ENCODE measurements around the gene CHEK2.

DNA sequence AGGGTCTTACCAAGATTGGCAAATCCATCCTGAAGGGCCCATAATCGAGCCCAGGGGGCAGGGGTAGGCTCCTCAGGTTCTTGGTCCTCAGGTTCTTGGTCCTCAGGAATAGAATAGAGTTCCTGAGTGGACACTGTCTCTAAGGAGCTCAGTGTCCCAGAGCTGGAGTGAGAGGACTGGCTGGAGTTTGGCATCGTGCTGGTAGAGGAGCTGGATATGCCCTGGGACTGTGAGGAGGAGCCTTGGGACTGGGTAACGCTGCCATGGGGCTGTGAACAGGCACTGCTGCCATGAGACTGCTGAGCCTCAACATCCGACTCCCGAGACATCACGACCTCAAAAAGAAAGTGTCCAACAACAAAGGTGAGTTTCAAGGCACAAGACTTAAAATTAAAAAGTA, 7.2 kb downstream of the CHEK2 start:
- TF ChIP-seq, protein P1, sequence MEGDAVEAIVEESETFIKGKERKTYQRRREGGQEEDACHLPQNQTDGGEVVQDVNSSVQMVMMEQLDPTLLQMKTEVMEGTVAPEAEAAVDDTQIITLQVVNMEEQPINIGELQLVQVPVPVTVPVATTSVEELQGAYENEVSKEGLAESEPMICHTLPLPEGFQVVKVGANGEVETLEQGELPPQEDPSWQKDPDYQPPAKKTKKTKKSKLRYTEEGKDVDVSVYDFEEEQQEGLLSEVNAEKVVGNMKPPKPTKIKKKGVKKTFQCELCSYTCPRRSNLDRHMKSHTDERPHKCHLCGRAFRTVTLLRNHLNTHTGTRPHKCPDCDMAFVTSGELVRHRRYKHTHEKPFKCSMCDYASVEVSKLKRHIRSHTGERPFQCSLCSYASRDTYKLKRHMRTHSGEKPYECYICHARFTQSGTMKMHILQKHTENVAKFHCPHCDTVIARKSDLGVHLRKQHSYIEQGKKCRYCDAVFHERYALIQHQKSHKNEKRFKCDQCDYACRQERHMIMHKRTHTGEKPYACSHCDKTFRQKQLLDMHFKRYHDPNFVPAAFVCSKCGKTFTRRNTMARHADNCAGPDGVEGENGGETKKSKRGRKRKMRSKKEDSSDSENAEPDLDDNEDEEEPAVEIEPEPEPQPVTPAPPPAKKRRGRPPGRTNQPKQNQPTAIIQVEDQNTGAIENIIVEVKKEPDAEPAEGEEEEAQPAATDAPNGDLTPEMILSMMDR (IDR thresholded peaks at IDR 0.05): no peak
- TF ChIP-seq POLR2A (IDR thresholded peaks at IDR 0.05): no peak

Data from ovary (tissue), 3 donors.